Stimulated activated memory B cell treated with anti-CD40 and anti-IgM and Interleukin-4, amounts not matched to agents 10 μg/mL and 1 μg/mL and 100 μg/mL, for 72 hours (primary cell): Measurements from ENCODE around the gene ADIPOR2.
"Not testable (repeated sequence)": the region's sequence is repeated elsewhere in the genome, so short reads cannot be mapped to it uniquely, and the experiment has no call there.

Experiments used
- ATAC-seq: fragments of 150-1000 bp; cut with Tn5 transposase; 2 replicates; pipeline ENCODE4 v1.10.0; 2021
- H3K27ac Mint-ChIP-seq: one replicate; pipeline ENCODE4 v1.8.0; 2022; ENCODE audit warnings: mild to moderate bottlenecking, mixed read lengths
- H3K27me3 Mint-ChIP-seq: one replicate; pipeline ENCODE4 v1.8.0; 2022; ENCODE audit warnings: mixed read lengths
- H3K36me3 Mint-ChIP-seq: one replicate; pipeline ENCODE4 v1.8.0; 2022; ENCODE audit warnings: mixed read lengths
- H3K4me1 Mint-ChIP-seq: one replicate; pipeline ENCODE4 v1.8.0; 2022; ENCODE audit warnings: mixed read lengths
- H3K4me3 Mint-ChIP-seq: one replicate; pipeline ENCODE4 v1.8.0; 2022; ENCODE audit warnings: mild to moderate bottlenecking, moderate library complexity, mixed read lengths
- H3K9me3 Mint-ChIP-seq: one replicate; pipeline ENCODE4 v1.8.0; 2022; ENCODE audit warnings: mixed read lengths

ADIPOR2 gene

DNA sequence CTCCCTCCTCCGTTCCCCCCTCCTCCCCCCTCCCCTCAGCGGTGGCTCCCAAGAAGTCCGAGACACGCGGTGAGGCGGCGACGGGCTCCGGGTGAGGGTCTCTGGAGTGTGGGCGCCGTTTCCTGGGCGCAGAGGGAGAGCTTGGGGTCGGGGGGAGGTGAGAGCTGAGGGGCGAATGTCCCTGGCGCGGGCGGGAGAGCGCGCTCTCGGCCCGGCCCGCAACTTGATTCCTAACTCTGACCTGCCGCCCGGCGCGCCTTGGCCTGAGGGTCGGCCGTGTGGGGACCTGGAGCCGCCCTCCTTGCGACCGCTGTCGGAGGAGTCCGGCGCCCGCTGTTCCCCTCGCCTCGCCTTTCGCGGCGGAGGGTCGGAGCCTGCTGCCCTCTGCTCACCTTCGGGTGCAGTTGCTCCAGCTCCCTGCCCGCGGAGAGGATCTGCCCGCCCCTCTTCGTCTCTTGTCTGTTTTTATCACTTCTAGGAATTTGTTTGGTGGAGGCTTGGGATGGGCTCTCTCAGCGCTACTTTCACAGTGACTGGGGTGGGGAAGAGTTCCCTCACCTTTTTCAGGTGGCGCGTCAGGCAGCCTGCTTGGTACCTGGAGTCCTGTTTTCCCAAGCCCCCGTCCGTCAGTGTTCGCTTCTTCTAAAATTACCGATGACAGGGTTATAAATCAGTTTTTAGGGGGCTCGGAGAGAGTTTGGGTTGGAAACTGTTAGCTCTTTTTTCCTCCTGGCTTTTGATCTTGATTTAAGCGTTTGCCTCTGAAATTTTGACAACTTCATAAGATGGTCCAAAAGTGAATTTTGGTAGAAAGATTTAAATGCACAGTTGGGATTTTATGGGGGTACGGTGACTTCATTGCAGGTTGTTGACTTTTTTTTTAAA lies 495 bp downstream of the ADIPOR2 start:
- Mint-ChIP-seq H3K27me3 (no peaks in the 10 kb centered on the region), H3K4me1 (peaks cover 38% of the 10 kb centered on the region), H3K36me3 (no peaks in the 10 kb centered on the region), H3K4me3 (peak overlapping the region; percentile 97), H3K9me3 (no peaks in the 10 kb centered on the region), H3K27ac (peak overlapping the region; percentile 98)
- ATAC-seq = peak; percentile 67

DNA sequence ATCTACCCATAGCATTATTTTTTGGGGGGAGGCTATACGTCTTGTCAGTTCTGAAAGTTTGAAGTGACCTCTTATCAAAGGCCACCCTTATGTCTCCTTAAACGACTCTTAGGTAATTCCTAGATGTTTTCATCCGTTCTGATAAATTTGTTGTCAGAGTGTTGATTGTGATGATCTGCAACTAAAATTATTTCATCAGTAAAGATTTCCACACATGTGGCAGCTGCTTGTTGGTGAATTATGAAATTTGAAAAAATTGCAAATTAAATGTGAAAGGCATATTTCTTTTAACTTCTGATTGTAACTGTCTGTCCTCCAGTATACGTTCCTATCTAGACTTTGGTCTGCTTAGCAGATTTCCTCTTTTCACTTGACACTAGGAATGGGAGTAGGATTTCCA lies 1.4 kb downstream of the ADIPOR2 start:
- Mint-ChIP-seq H3K9me3 (no peaks in the 10 kb centered on the region), H3K4me1 (peaks cover 46% of the 10 kb centered on the region), H3K27me3 (no peaks in the 10 kb centered on the region), H3K4me3 (peak overlapping the region; percentile 97), H3K27ac (peak overlapping the region; percentile 98), H3K36me3 (peaks cover 2% of the 10 kb centered on the region)
- no peak for ATAC-seq

DNA sequence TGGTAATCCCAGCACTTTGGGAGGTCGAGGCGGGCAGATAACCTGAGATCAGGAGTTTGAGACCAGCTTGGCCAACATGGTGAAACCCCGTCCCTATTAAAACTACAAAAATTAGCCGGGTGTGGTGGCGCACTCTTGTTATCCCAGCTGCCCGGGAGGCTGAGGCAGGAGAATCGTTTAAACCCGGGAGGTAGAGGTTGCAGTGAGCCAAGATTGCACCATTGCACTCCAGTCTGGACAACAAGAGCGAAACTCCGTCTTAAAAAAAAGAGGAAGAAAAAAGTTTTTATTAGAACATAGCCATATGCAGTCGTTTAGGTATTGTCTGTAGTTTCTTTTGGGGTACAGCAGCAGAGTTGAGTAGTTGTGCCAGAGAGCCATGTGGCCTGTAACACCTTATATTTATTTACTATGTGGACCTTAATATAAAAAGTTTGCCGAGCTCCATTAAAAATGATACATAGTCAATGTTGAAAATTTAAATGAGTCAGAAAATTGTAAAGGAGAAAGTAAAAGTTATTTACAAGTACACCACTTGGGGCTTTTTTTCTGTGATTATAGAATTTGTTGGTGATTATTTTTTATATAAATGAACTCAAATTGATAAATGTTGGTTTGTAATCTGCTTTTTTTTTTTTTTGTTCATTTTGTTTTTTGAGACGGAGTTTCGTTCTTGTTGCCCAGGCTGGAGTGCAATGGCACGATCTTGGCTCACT lies 2.2 kb downstream of the ADIPOR2 start:
- no peak for ATAC-seq
- H3K27ac Mint-ChIP-seq = no peak overlapping the region
- H3K27me3 Mint-ChIP-seq = no peaks in the 10 kb centered on the region
- no peaks in the 10 kb centered on the region for H3K9me3 Mint-ChIP-seq
- peaks cover 54% of the 10 kb centered on the region for H3K4me1 Mint-ChIP-seq
- peak overlapping the region; percentile 44 for H3K4me3 Mint-ChIP-seq
- H3K36me3 Mint-ChIP-seq = peaks cover 5% of the 10 kb centered on the region

DNA sequence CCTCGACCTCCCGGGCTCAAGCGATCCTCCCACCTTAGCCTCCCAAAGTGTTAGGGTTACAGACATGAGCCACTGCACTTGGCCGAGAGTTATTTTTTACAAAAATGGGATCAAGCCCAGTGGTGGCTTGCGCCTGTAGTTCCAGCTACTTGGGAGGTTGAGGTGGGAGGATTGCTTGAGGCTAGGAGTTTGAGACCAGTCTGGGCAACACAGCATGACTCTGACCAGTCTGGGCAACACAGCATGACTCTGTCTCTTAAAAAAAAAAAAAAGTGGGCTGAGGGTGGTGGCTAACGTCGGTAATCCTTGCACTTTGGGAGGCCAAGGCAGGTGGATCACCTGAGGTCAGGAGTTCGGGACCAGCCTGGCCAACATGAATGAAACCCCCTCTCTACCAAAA lies 4.2 kb downstream of the ADIPOR2 start:
- not testable (repeated sequence) for H3K9me3 Mint-ChIP-seq, ATAC-seq, H3K27me3 Mint-ChIP-seq, H3K4me3 Mint-ChIP-seq, H3K27ac Mint-ChIP-seq
- Mint-ChIP-seq H3K36me3 (peaks cover 12% of the 10 kb centered on the region), H3K4me1 (peaks cover 64% of the 10 kb centered on the region)

DNA sequence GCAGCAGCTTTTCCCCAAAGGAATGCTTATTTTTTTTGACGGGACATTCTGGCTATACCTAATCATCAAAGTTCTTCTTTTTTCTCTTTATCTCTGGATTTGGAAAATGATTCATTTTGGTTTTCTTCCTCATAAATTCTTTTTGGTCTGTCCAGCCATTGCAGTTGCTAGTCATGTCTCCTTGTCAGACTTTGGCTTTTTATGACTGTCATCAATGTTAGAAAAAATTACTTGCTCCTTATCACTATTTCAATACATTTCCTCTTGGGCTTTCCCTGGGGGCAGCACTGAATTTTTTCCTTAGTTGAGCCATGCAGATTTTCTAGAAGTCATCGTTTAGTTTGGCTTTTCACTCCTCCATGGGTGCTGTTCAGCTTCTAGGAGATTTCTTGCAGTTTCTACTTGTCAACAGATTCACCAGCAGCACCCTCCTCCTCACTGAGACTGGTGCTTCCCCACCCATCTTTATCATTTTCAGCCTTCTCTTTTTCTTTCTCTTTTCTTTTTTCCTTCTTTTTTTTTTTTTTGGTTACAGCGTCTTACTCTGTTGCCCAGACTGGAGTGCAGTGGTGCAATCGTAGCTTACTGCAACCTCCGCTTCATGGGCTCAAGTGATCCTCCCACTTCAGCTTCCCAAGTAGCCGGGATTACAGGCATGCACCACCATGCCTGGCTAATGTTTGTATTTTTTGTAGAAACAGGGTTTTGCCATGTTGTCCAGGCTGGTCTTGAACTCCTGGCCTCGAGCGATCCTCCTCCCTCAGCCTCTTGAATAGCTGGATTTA lies 5.2 kb downstream of the ADIPOR2 start:
- H3K4me1 Mint-ChIP-seq = peaks cover 60% of the 10 kb centered on the region
- no peak overlapping the region for H3K27ac Mint-ChIP-seq
- no peak for ATAC-seq
- H3K9me3 Mint-ChIP-seq = no peaks in the 10 kb centered on the region
- H3K4me3 Mint-ChIP-seq = no peak overlapping the region
- H3K36me3 Mint-ChIP-seq = peaks cover 16% of the 10 kb centered on the region
- H3K27me3 Mint-ChIP-seq = no peaks in the 10 kb centered on the region

DNA sequence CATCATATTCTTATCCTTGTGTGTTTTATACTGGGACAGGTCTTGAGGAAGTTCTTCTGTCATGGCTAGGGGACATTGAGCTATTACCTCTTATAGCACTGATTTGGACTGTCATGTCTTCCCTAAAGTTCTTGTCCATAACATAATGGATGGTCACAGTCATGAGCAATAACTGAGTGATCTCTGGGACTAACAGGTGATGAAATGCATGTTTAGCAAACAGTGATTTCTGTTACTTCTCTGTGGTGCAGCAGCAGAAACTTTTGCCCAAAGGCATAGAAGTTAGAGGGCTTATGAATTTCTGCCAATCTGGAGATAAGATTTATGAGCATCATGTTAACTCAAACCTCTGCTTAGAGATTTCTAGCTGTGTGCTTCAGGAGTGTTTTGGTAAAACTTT lies 5.9 kb downstream of the ADIPOR2 start:
- Mint-ChIP-seq H3K27me3 (no peaks in the 10 kb centered on the region), H3K4me1 (peaks cover 54% of the 10 kb centered on the region), H3K9me3 (no peaks in the 10 kb centered on the region), H3K4me3 (no peak overlapping the region), H3K36me3 (peaks cover 16% of the 10 kb centered on the region), H3K27ac (no peak overlapping the region)
- ATAC-seq = no peak

DNA sequence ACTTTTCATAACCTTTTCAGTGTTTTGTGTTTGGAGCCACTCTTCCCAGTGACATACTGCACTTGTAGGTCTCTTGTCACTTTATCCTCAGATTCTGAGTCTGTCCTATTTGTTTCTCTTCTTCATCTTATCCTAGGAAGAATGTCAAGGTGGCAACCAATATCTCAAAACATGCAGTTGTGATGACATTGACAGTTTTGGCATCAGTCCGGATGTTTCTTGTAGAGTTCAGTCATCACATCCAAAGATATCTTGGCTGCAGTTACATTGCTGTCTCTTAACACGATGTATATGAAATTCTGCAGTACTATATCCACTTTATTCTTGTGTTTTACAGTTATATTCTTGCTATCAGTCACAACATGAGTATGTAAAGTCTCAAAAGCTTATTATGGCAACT lies 6.4 kb downstream of the ADIPOR2 start:
- Mint-ChIP-seq H3K27ac (no peak overlapping the region), H3K4me1 (peaks cover 54% of the 10 kb centered on the region), H3K27me3 (no peaks in the 10 kb centered on the region), H3K4me3 (no peak overlapping the region), H3K9me3 (no peaks in the 10 kb centered on the region), H3K36me3 (peaks cover 16% of the 10 kb centered on the region)
- no peak for ATAC-seq

DNA sequence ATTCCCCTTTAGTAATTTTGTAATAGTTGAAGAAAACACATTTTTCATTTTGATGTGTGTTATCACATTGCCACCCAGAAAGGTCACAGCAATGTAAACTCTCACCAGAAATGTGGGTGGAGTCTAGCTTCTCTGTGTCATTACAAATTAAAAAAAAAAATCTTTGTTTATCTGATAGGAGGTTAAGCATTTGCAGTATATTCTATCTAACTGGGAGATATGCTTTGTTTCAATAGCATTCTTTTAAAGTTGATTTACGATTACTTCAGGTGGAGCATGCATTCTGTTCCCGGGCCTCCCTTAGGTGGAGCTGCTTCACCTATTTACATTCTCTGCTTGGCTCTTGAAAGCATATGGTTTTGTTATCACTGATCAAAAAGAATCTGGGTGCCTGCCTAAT lies 7.8 kb downstream of the ADIPOR2 start:
- Mint-ChIP-seq H3K4me1 (peaks cover 46% of the 10 kb centered on the region), H3K27ac (no peak overlapping the region), H3K4me3 (no peak overlapping the region), H3K27me3 (no peaks in the 10 kb centered on the region), H3K9me3 (no peaks in the 10 kb centered on the region), H3K36me3 (peaks cover 16% of the 10 kb centered on the region)
- ATAC-seq = no peak

DNA sequence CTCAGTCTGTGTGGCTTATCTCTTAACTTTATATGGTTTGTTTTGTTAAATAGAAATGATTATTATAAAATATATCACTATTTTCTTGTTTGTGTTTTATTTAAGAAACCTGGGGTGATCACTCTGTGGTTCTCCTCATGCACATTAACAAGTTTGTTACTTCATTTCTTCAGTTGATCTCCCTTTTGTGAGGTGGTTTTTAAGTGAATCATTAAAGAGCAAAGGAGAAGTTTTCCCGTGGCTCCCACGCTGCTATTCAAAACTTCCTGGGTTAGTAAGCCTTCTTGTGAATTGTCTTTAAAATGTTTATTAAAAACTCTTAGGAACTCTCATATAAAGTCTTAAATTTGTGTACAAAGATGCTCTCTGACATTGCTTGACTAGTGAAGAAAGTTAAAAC lies 11.8 kb downstream of the ADIPOR2 start:
- Mint-ChIP-seq H3K27ac (no peak overlapping the region), H3K4me3 (no peak overlapping the region), H3K36me3 (peaks cover 10% of the 10 kb centered on the region), H3K4me1 (peaks cover 52% of the 10 kb centered on the region), H3K9me3 (no peaks in the 10 kb centered on the region), H3K27me3 (no peaks in the 10 kb centered on the region)
- no peak for ATAC-seq

DNA sequence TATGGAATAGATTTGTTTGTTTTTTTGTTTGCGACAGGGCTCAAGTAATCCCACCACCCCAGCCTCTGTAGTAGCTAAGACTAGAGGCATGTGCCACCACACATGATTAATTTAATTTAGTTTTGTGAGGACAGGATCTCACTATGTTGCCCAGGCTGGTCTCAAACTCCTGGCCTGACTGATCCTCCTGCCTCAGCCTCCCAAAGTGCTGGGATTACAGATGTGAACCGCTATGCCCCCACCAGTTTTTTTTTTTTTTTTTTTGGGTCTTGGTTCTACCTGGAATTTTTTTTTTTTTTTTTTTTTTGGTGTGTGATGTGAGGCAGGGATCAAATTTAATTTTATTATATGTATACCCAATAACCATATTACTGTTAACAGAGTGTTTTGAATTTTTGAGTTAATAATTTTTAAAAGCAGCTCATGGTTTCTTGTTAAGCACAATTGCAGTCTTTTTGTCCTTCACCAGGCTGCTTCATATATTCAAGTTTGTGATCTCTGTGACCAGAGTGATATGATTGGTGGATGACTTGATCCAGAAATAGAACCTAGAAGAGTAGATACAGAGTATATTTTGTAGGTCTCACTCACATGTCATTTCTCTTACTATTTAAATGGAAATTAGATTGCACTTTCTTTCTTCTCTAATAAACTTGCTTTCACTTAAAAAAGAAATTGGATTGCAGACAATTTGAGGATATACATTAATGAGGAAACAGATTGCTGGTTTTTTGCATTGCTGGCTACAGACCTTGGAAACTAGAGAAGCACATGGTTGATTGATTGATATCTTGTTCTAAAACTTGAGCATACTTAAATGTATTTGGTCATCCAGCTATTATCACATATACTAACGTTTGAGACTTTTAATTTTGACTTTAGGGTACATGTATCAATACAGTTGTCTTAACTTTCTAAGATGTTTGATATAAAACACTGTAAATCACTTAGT lies 13.2 kb downstream of the ADIPOR2 start:
- no peaks in the 10 kb centered on the region for H3K27me3 Mint-ChIP-seq
- ATAC-seq = no peak
- peaks cover 48% of the 10 kb centered on the region for H3K4me1 Mint-ChIP-seq
- H3K36me3 Mint-ChIP-seq = peaks cover 10% of the 10 kb centered on the region
- H3K9me3 Mint-ChIP-seq = no peaks in the 10 kb centered on the region
- H3K27ac Mint-ChIP-seq = no peak overlapping the region
- no peak overlapping the region for H3K4me3 Mint-ChIP-seq

DNA sequence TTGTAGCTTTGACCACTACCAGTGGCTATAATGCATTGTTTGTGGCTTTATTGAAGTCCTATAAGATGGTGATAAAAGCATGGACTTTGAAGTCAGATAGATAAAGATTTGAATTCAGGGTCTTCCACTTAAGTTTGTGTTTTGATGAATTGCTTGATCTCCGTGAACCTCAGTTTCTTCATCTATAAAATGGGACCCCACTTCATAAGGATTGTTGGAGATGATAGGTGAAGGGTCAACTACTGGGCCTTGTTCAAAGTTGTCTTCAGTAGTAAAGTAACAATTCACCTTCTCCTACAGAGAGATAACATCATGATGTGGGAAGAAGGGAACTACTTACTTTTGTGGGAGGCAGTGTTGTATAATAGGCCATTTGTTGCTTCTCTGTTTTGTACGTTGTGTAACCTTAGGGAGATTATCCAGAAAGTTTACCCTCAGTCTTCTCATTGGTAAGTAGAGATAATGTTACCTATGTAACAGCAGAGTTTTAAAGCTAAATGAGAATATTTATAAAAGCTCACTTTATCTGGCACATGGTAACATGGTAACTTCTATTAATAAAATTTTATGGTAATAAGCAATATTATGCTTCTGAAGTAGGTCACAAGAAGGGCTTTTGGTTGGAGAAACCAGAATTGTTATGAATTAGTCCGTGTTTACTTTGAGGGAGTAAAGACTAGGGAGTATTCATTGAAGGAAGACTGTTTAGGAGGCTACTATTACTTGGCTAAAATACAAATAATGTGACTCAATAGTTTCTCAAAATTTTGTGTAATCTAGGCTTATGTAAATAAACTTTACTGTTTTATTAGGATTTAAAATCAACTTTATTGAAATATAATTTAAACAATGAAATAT lies 15.1 kb downstream of the ADIPOR2 start:
- Mint-ChIP-seq H3K27me3 (no peaks in the 10 kb centered on the region), H3K4me3 (no peak overlapping the region), H3K9me3 (no peaks in the 10 kb centered on the region), H3K27ac (no peak overlapping the region), H3K36me3 (no peaks in the 10 kb centered on the region), H3K4me1 (peaks cover 44% of the 10 kb centered on the region)
- no peak for ATAC-seq

DNA sequence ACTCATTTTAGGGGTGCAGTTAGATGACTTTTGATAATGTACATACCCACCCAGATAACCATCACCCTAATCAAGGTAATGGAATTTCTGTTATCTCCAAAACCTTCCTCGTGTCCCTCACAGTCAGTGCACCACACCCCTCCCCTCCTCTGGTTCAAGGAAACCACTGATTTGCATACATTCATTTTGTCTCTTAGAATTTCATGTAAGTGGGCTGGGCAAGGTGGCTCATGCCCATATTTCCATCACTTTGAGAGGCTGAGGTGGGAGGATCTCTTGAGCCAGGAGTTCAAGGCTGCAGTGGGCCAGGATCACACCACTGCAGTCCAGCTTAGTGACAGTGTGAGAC lies 15.7 kb downstream of the ADIPOR2 start:
- H3K9me3 Mint-ChIP-seq = no peaks in the 10 kb centered on the region
- no peaks in the 10 kb centered on the region for H3K27me3 Mint-ChIP-seq
- H3K36me3 Mint-ChIP-seq = no peaks in the 10 kb centered on the region
- H3K27ac Mint-ChIP-seq = no peak overlapping the region
- no peak overlapping the region for H3K4me3 Mint-ChIP-seq
- no peak for ATAC-seq
- H3K4me1 Mint-ChIP-seq = peaks cover 50% of the 10 kb centered on the region

DNA sequence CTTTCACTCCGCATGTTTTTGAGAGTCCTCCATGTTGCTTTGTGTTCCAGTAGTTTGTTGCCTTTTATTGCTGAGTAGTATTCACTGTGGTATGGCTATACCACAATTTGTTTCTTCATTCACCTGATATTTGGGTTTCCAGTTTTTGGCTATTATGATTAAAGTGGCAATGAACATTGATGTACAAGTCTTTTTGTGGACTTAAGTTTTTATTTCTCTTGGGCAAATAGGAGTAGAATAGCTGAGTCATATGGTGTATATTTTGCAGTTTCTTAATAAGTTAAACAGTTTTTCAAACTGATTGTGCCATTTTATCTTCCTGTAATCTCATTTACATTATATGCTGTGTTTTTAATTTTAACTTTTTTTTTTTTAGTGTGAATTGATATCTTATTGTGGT lies 16.2 kb downstream of the ADIPOR2 start:
- ATAC-seq = no peak
- Mint-ChIP-seq H3K9me3 (no peaks in the 10 kb centered on the region), H3K4me3 (no peak overlapping the region), H3K27me3 (no peaks in the 10 kb centered on the region), H3K36me3 (no peaks in the 10 kb centered on the region), H3K4me1 (peaks cover 52% of the 10 kb centered on the region), H3K27ac (no peak overlapping the region)

DNA sequence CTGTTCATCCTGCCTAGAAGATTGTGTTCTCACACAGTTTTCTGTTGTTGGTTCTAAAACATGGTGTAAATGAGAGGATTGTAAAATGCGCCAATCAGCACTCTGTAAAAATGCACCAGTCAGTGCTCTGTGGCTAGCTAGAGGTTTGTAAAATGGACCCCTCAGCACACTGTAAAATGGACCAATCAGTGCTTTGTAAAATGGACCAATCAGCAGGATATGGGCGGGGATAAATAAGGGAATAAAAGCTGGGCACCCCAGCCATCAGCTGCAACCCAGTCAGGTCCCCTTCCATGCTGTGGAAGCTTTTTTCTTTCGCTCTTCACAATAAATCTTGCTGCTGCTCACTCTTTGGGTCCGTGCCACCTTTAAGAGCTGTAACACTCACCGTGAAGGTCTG lies 19.1 kb downstream of the ADIPOR2 start:
- H3K9me3 Mint-ChIP-seq, ATAC-seq, H3K27ac Mint-ChIP-seq, H3K4me3 Mint-ChIP-seq, H3K27me3 Mint-ChIP-seq: not testable (repeated sequence)
- peaks cover 12% of the 10 kb centered on the region for H3K36me3 Mint-ChIP-seq
- peaks cover 45% of the 10 kb centered on the region for H3K4me1 Mint-ChIP-seq
